ENCODE results near the gene ZNF468.
"Not testable (repeated sequence)": the region's sequence is repeated elsewhere in the genome, so short reads cannot be mapped to it uniquely, and the experiment has no call there.

- not testable (repeated sequence) for TF ChIP-seq CTCF (IDR thresholded peaks at IDR 0.05; ENCODE audit: low read length); EZH2phosphoT487 (IDR thresholded peaks at IDR 0.05; ENCODE audit: low read length); EZH2 (optimal IDR thresholded peaks at IDR 0.05; ENCODE audit: low read depth, low read length)
Observed at GRCh38 chr19:52821204-52821960, 36.0 kb downstream of the ZNF468 start, which contains the start of gene ZNF28.

Measured in MM.1S (cell line).